ENCODE measurements around the gene ZNF414.
"Not testable (repeated sequence)": the region's sequence is repeated elsewhere in the genome, so short reads cannot be mapped to it uniquely, and the experiment has no call there.

ZNF414 gene

GRCh38 chr19:8517551-8518442 is 3.8 kb upstream of the ZNF414 start:
- no peak for DNase-seq

- DNase-seq = no peak
These were observed 1.4 kb upstream of the ZNF414 start for GRCh38 chr19:8515317-8515716.

DNA sequence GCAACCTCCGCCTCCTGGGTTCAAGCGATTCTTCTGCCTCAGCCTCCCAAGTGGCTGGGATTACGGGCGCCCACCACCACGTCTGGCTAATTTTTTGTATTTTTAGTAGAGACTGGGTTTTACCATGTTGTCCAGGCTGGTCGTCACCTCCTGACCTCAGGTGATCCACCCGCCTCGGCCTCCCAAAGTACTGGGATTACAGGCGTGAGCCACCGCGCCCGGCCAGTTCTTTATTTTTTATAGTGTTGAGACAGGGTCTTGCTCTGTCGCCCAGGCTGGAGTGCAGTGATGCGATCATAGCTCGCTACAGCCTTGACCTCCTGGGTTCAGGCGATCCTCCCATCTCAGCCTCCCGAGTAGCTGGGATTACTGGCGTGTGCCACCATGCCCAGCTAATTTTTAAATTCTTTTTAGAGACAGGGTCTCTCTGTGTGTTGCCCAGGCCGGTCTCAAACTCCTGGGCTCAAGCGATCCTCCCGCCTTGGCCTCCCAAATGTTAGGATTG is 590 bp upstream of the ZNF414 start:
- DNase-seq = not testable (repeated sequence)

DNA sequence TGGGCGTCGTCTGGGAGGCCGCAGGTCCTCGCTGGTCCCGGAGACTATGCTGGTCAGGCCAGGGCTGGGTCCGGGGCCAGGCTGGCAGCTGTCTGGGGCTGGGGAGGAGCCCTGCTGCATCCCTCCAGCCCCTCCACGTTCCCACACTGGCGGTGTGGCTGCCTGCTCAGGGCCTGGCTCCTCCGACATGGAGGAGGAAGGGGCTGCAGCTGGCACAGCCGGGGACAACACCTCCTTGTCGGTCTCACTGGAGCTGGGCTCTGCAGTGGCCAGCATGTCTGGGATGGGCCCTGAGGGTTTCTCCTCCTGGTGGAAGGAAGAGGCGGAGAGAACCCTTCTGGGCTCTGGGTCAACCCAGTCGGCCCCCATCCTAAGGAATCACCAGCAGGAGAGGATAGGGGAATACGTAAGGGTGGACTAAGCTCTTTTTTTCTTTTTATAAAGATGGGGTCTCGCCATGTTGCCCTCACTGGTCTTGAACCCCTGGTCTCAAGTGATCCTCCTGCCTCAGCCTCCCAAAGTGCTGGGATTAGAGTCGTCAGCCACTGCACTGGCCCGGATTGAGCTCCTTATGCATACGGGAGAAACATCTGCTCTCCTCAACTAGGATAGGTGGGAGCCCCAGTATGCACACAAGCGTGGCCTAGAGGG is 806 bp downstream of the ZNF414 start:
- DNase-seq = no peak

DNA sequence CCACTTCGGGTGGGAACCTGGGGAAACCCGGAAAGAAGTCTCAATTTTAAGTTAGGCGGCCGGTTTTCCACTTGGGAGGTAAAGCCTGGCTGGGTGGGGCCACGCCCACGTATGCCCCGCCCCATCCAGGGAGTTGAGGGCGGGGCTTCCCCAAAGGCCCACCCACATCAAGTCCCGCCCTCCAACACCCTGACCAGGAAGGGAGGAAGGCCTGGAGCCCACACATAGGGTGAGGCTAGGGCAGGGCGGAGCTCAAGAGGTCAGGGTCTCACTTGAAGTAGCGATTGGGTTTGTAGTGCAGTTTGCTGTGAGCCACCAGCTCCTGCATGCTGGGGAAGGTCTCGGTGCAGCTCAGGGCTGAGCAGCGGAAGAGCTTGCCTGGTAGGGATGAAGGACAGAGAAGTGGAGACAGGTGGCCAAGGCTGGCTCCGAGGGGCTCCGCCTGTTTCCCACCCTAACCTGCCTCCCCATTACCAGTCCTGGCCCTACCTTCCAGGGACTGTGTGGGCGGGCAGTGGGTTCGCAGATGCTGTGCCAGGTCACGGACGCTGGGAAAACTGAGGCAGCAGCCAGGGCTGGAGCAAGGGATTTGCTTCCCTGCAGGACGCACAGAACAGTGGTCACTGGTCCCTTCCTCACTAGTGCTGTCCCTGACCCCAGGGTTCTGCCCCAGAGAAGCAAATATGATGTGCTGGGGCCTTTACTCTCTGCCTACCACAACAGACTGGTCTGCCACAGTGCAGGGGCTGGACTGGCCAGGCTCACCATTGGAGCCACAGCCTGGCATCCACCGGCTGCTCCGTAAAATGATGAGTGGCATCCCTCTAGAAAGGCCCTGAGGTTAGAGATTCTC is 1.6 kb downstream of the ZNF414 start:
- no peak for DNase-seq

DNA sequence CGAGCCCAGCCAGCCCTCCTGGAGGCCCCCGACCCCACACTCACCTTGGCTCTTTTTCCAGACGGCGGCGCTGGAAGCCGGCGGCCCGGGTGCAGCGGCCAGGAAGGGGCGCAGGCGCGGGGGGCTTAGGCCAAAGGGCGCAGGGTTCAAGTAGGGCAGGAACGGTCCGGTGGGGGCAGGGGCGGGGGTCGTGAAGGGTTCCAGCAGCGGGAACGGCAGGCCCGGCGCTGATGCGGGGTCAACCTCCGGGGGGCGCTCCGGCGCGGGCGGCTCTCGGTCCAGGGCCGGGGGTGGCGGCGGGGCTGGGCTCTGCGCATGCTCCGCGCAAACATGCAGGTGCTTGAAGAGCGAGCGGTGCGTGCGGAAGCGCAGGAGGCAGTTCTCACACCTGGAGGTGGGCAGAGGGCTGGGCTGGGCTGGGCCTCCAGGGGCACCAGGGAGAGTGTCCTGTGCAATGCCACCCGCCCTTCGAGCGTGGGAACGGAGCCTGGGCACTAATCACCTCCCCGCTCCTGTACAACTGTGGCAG is 2.3 kb downstream of the ZNF414 start:
- DNase-seq = no peak

DNA sequence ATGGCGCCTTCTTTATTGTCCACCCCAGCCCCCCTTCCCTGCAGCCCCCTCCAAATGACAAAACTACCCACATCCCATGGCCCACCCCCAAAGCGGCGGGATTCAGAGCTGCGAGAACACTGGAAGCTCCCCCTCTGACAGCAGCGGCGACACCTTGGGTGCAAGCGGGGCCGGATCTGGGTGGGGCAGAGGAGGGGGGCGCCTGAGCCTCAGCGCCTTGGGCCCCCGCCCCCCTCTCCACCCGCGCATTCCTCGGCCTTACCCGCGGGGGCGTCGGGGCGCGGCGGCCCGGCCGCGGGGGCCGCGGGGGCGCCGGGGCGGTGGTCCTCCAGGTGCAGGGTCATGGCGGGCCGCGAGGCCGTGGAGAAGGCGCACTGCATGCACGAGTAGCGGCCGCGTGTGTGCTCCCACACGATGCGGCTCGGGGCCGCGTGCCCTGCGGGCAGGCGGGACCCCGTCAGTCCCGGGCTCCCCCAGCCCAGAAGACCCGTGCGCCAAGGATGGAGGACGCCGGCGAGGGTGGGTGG is 3.3 kb downstream of the ZNF414 start:
- DNase-seq = no peak

DNA sequence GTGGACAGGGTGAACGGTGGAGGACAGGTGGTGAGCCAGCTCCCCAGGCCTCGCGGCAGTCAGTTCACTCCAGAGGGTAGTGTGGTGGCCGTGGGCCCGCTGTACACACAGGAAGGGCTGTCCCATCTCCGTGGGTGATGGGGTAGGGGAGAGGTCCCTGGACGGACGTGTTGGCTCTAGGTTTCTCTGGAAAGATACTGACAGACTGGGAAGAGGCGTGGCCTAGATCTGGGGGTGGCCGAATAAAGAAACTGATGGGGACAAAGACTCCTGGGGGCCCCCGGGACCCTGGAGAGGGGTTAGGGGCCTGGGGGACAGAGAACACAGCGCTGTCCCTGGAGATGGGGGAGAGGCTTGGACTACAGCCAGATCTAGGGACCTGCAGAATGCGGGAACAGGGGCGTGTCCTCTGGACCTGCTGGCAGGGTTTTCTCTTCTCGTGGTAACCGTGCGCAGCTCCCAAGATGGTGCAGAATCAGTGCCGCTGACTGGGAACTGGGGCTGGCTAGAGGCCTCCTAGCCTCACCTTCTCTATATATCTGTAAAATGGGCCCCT is 7.5 kb downstream of the ZNF414 start:
- no peak for DNase-seq

DNA sequence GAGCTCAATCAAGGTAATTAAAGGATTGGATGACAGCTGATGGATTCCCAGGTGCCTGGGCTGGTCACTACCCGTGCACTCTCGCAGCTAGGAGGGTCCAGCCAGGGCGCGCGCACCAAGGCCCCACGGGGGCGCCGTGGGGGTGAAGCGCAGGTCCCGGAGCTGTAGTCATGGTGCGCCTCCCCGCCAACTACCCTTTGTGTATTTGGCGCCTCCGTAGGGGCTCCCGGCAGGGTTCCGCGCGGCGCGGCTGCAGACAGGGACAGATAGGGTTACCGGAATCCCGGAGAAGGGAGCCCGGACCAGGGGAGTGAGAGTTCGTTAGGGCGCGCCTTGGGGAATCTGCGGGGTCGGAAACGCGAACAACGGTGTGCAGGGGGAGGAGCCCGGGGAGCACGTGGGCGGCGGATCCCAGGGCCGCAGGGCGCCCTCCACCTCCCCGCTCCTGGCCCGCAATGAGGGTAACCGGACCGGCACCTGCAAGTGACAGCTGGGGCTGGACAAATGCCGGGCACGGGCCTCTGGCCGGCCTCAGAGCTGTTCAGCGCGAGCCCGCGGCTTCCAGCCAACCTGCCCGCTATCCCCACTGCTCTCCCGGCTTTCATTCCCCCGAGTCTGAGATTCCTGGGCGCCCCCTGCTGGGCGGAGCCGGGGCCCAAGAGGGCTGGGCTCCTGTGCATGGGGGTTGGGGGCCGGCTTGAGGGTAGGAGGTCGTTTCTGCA is 8.1 kb downstream of the ZNF414 start:
- no peak for DNase-seq

DNA sequence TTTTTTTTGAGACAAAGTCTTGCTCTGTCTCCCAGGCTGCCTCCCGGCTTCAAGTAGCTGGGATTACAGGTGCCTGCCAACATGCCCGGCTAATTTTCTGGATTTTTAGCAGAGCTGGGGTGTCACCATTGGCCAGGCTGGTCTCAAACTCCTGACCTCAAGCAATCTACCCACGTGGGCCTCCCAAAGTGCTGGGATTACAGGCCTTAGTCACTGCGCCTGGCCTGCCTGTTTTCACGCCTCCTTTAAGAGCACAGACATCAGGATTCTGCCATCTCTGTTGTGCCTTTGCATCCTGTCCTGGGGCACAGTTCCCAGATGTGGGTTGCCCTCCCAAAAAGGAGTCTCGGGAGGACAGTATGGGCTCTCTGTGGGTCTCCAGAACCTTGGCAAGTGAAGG is 9.0 kb downstream of the ZNF414 start:
- no peak for DNase-seq

GRCh38 chr19:8504171-8504570 is 9.8 kb downstream of the ZNF414 start:
- no peak for DNase-seq

GRCh38 chr19:8503510-8503909 is 10.5 kb downstream of the ZNF414 start:
- no peak for DNase-seq

GRCh38 chr19:8501981-8502380 is 12.0 kb downstream of the ZNF414 start:
- no peak for DNase-seq

- no peak for DNase-seq
These were observed 12.5 kb downstream of the ZNF414 start for GRCh38 chr19:8501516-8501915.

GRCh38 chr19:8500158-8500557 is 13.8 kb downstream of the ZNF414 start:
- DNase-seq = no peak

DNA sequence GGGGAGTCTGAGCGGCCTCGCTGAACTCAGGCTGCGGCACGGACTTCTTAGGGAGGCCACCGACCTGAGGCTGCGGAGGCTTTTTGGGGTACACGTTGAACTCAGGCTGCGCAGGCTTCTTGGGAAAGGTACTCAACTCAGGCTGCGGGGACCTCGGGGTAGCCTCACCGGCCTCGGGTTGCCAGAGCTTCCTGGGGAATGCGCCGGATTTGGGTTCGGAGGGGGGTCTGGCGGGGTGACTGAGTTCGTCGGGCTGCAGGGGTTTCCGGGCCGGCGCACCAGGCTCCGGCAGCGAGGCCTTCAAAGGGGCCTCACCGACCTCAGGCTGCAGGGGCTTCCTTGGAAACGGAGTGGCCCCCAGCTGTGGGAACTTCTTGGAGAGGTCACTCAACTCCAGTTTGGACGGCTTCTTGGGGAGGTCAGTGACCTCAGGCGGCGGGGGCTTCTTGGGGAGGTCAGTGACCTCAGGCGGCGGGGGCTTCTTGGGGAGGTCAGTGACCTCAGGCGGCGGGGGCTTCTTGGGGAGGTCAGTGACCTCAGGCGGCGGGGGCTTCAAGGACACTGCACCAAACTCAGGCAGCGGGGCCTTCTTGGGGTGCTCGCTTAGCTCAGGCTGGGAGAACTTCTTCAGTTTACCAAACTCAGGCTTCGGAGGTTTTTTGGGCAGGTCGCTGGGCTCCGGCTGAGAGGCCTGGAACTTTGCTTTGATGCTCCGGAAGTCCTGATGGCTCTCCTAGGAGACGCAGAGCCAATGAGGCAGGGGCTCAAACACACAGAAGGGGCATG is 14.7 kb downstream of the ZNF414 start:
- no peak for DNase-seq

DNA sequence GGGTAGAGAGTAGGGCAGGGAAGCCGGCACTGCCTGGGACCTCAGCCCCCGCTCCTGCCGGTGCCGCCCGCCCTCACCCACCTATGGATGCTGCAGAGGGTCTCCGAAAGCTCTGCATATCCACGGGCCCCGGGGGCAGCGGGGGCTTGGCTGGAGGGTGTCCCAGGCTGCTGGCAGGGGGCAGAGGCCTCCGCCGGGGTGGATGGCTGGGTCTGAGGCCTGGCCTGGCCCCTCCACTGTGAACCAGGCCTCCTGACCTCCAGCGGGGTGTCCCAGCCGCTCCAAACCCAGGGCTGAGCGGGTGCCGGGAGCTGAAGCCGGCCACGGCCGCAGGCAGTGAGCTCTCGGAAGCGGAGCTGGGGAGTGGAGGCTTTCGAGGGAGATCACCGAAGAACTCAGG is 15.7 kb downstream of the ZNF414 start:
- DNase-seq = no peak

DNA sequence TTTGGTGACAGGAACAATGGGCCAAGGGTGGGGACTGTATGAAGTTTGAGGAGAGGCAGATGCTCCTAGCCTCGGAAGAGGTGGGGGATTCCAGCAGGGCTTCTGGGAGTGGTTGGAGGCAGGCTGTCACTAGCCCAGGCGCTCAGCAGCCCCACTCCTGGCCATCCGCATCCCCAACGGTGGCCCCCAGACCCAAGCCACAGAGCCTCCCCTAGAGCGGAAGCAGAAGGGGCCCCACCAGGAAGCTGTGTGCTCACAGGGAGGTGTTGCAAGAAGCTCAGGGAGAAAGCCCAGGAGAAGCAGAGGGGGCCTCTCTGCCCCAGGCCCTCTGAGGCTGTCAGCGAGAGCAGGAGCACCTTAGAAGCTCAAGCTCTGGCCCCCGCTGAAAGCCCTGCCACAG is 19.8 kb downstream of the ZNF414 start:
- no peak for DNase-seq

GRCh38 chr19:8491574-8491973 is 22.4 kb downstream of the ZNF414 start:
- DNase-seq = no peak

- no peak for DNase-seq
These were observed 23.1 kb downstream of the ZNF414 start for GRCh38 chr19:8490873-8491272.

DNA sequence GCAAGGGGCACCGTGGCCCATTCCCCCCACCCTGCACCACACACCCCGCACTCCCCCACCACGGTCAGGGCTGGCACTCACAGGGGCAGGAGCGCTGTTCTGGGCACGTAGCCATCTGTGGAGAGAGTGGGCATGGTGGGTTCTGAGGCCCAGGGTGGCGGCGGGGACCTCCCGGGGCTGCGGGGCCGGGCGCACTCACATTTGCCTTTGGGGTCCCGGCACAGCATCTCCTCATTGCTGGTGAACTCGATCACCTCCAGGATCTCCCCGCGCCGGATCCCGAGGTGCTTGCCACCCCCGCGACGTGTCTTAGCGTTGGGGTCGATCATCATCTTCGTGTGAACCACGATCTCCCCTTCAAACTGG is 23.6 kb downstream of the ZNF414 start:
- DNase-seq = no peak

Measured in cortex of kidney (tissue), 1 donor.